Neural progenitor cell (in vitro differentiated cells): ENCODE results near the gene LRRC18.

Source experiments
- CTCF ChIP-seq: fragments of 200-600 bp; sonication (generic); IDR thresholded peaks from 2 replicates; pipeline ENCODE4 v1.5.1; 2017; ENCODE audit warnings: antibody characterized with exemption, mild to moderate bottlenecking
- EZH2 ChIP-seq: fragments of 200-600 bp; sonication (generic); IDR thresholded peaks from 2 replicates; pipeline ENCODE4 v1.6.1; 2017; ENCODE audit warnings: antibody characterized with exemption, mild to moderate bottlenecking, moderate library complexity
- EZH2phosphoT487 ChIP-seq: fragments of 200-600 bp; sonication (generic); IDR thresholded peaks from 2 replicates; pipeline ENCODE4 v1.6.1; 2017; ENCODE audit warnings: antibody characterized with exemption

DNA sequence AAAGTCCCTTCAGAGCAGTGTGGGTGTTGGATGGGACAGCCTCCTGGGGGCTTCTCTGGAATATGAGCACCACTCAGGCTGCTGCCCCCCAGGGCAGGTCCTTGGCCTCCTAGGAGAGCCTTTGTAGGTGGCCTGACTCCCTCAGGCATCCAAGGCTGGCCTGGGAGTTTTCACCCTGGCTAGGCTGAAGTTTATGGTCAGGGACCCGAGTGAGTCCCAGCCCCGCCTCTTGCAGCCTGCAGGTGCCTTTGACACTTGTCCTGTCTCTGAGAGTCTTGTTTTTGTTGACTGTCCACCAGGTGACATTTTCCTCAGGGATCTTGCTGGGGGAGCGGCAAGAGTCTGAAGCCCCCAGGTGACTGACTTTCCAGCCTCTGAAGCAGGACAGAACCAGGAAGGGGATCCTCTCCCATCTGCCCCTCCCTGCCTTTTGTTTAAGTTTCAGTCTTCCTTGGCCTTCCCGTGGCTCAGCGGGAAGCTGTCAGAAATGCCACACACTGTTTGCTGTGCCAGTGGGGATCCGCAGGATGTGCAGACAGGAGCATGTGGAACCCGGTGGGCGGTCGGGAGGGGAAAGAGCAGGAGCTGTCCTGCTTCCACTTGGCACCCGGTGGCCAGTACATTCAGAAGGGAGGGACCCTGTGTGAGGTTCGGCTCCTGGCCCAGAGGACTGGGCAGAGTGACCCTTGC is 59.5 kb downstream of the LRRC18 start:
- TF ChIP-seq CTCF (no peak), EZH2 (no peak), EZH2phosphoT487 (no peak)
